HEK293 (cell line): ENCODE data around the gene NDUFB11.

Experiments used
- CTCF ChIA-PET: fragments of 350-600 bp; formaldehyde crosslinking; extraction: SDS; loops from one replicate; lab custom pipeline; 2021; ENCODE audit warnings: antibody characterized with exemption; lab: Yijun Ruan, JAX
- POLR2A ChIA-PET: fragments of 300-600 bp; formaldehyde crosslinking; extraction: SDS; loops from one replicate; lab custom pipeline; 2020; ENCODE audit warnings: antibody characterized with exemption, inconsistent platforms; lab: Yijun Ruan, JAX
- H3K27ac ChIP-seq: fragments of 200-500 bp; sonication (Bioruptor generic); 2 replicates; pipeline ENCODE4 v1.5.1; 2014; ENCODE audit warnings: low read depth, low read length, control low read depth, inconsistent platforms; ENCODE audit errors: extremely low read depth
- H3K36me3 ChIP-seq, 2 experiments: fragments of 200-500 bp in 1 of 2; sonication (Bioruptor generic) in 1 of 2; 1 replicate in 1 of 2; 2 replicates in 1 of 2; pipeline ENCODE4 v1.5.1; 2014 to 2017; ENCODE audit warnings: inconsistent platforms in 2 of 2, low read length in 2 of 2; ENCODE audit not compliant: control insufficient read depth in 2 of 2, insufficient read depth in 1 of 2
- H3K4me1 ChIP-seq: fragments of 200-500 bp; sonication (Bioruptor generic); 2 replicates; pipeline ENCODE4 v1.5.1; 2014; ENCODE audit warnings: mild to moderate bottlenecking, low read length, inconsistent platforms; ENCODE audit not compliant: control insufficient read depth, insufficient read depth
- H3K4me3 ChIP-seq: 2 replicates; pipeline ENCODE4 v1.5.1; 2011; ENCODE audit warnings: low read depth, mild to moderate bottlenecking, control low read depth, low read length, moderate library complexity
- H3K9me3 ChIP-seq: fragments of 200-500 bp; sonication (Bioruptor generic); 2 replicates; pipeline ENCODE4 v1.5.1; 2014; ENCODE audit warnings: low read depth, low read length, inconsistent platforms; ENCODE audit not compliant: control insufficient read depth, insufficient read depth
- GLI4 ChIP-seq: fragments of 450-650 bp; formaldehyde crosslinking; IDR thresholded peaks from 2 replicates; pipeline ENCODE4 v1.5.1; 2016; ENCODE audit warnings: missing biosample characterization, missing genetic modification characterization
- OSR2 ChIP-seq: fragments of 450-650 bp; formaldehyde crosslinking; IDR thresholded peaks from 2 replicates; pipeline ENCODE4 v1.5.1; 2016; ENCODE audit warnings: missing biosample characterization, missing genetic modification characterization
- SCRT2 ChIP-seq: fragments of 450-650 bp; formaldehyde crosslinking; IDR thresholded peaks from 2 replicates; pipeline ENCODE4 v1.5.1; 2016; ENCODE audit warnings: missing biosample characterization, missing genetic modification characterization
- SETDB1 ChIP-seq: IDR thresholded peaks from one replicate; pipeline ENCODE4 v1.6.1; 2017; ENCODE audit warnings: mild to moderate bottlenecking, low read length, moderate library complexity, mixed read lengths; ENCODE audit not compliant: insufficient read length
- SP2 ChIP-seq: fragments of 450-650 bp; formaldehyde crosslinking; IDR thresholded peaks from 2 replicates; pipeline ENCODE4 v1.5.1; 2016; ENCODE audit warnings: missing biosample characterization, missing genetic modification characterization
- YY2 ChIP-seq: fragments of 450-650 bp; formaldehyde crosslinking; IDR thresholded peaks from 2 replicates; pipeline ENCODE4 v1.5.1; 2016; ENCODE audit warnings: missing biosample characterization, missing genetic modification characterization
- ZBTB17 ChIP-seq: fragments of 450-650 bp; formaldehyde crosslinking; IDR thresholded peaks from 2 replicates; pipeline ENCODE4 v1.5.1; 2016; ENCODE audit warnings: missing biosample characterization, missing genetic modification characterization
- ZIC2 ChIP-seq: fragments of 450-650 bp; formaldehyde crosslinking; IDR thresholded peaks from 2 replicates; pipeline ENCODE4 v1.5.1; 2016; ENCODE audit warnings: missing biosample characterization, missing genetic modification characterization
- ZNF426 ChIP-seq: fragments of 450-650 bp; formaldehyde crosslinking; IDR thresholded peaks from 2 replicates; pipeline ENCODE4 v1.5.1; 2017; ENCODE audit warnings: missing biosample characterization, missing genetic modification characterization, mild to moderate bottlenecking, inconsistent platforms, moderate library complexity
- ZNF529 ChIP-seq: fragments of 450-650 bp; formaldehyde crosslinking; IDR thresholded peaks from 2 replicates; pipeline ENCODE4 v1.5.1; 2017; ENCODE audit warnings: missing genetic modification characterization, missing biosample characterization; ENCODE audit not compliant: insufficient replicate concordance
- ZNF555 ChIP-seq: fragments of 450-650 bp; formaldehyde crosslinking; conservative IDR thresholded peaks from 2 replicates; pipeline ENCODE4 v1.5.1; 2017; ENCODE audit warnings: missing biosample characterization, mild to moderate bottlenecking, missing genetic modification characterization, inconsistent platforms
- ZNF629 ChIP-seq: fragments of 450-650 bp; formaldehyde crosslinking; IDR thresholded peaks from 2 replicates; pipeline ENCODE4 v1.5.1; 2017; ENCODE audit warnings: missing biosample characterization, missing genetic modification characterization
- ZSCAN30 ChIP-seq: fragments of 450-650 bp; IDR thresholded peaks from 2 replicates; pipeline ENCODE4 v1.5.1; 2018; ENCODE audit warnings: missing biosample characterization, mild to moderate bottlenecking, missing genetic modification characterization, moderate library complexity
- TF ChIP-seq, protein P1 (sequence below): fragments of 450-650 bp; formaldehyde crosslinking; IDR thresholded peaks from 2 replicates; pipeline ENCODE4; 2016; ENCODE audit warnings: missing biosample characterization, missing genetic modification characterization
- TF ChIP-seq, protein P2 (sequence below): fragments of 450-650 bp; formaldehyde crosslinking; IDR thresholded peaks from 2 replicates; pipeline ENCODE4 v1.5.1; 2017; ENCODE audit warnings: missing biosample characterization, missing genetic modification characterization
- TF ChIP-seq, protein P3 (sequence below): fragments of 450-650 bp; formaldehyde crosslinking; IDR thresholded peaks from 2 replicates; pipeline ENCODE4 v1.5.1; 2016; ENCODE audit warnings: missing biosample characterization, missing genetic modification characterization

The NDUFB11 gene

DNA sequence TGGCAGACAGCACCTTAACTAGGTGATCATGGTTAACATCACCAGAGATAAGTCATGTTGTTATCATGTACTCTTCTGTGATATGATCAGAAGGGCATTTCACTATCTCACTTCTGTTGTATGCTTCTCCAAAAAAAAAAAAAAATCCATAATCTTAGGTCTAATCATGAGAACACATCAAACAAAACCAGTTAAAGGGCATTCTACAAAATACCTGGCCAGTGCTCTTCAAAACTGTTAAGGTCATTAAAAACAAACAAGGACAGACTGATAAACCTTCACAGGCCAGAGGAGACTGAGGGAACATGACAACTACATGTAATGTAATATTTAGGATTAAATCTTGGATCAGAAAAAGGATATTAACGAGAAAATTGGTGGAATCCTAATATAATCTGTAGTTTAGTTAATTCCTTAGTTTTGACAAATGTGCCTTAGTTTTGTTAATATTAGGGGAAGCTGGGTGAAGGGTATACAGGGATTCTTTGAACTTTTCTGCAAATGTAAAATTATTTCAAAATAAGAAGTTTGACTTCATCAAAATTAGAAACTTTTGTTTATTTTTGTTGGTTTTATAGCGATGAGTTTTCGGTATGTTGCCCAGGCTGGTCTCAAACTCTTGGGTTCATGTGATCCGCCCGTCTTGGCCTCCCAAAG lies 18.6 kb upstream of the NDUFB11 start:
- Histone ChIP-seq H3K27ac (no peak overlapping the region), H3K4me1 (no peaks in the 10 kb centered on the region), H3K4me3 (no peak overlapping the region), H3K36me3 (peaks cover 18 to 24% of the 10 kb centered on the region in 2 experiments), H3K9me3 (no peaks in the 10 kb centered on the region; the same call in none of the 2 replicates)
- POLR2A ChIA-PET = no interaction called here
- no peak for TF ChIP-seq ZIC2 (tag by site-specific recombination)
- TF ChIP-seq ZBTB17 (tag by site-specific recombination) = no peak
- no peak for TF ChIP-seq GLI4
- TF ChIP-seq YY2 (tag by site-specific recombination) = no peak
- TF ChIP-seq, protein P1, sequence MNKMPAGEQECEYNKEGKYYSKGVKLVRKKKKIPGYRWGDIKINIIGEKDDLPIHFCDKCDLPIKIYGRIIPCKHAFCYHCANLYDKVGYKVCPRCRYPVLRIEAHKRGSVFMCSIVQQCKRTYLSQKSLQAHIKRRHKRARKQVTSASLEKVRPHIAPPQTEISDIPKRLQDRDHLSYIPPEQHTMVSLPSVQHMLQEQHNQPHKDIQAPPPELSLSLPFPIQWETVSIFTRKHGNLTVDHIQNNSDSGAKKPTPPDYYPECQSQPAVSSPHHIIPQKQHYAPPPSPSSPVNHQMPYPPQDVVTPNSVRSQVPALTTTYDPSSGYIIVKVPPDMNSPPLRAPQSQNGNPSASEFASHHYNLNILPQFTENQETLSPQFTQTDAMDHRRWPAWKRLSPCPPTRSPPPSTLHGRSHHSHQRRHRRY (tag by site-specific recombination) = no peak
- TF ChIP-seq ZNF426 (tag by site-specific recombination) = no peak
- TF ChIP-seq ZNF529 = peak; percentile 97
- CTCF ChIA-PET = no interaction called here

DNA sequence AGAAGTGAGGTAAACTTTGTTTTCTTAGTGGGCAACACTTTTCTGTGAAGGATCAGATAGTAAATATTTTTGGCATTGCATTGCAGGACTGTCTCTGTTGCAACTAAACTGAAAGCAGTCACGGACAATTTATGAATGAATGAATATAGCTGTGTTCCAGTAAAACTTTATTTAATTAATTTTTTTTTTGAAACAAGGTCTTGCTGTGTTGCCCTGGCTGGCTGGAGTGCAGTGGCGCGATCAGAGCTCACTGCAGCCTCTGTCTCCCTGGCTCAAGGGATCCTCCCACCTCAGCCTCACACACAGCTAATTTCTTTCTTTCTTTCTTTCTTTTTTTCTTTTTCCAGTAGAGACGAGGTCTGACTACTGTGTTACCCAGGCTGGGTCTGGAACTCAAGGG lies 16.3 kb upstream of the NDUFB11 start:
- H3K4me1 ChIP-seq = no peaks in the 10 kb centered on the region
- POLR2A ChIA-PET = no interaction called here
- H3K27ac ChIP-seq = no peak overlapping the region
- CTCF ChIA-PET = no interaction called here
- TF ChIP-seq ZNF555 (tag by site-specific recombination) (no peak), SETDB1 (no peak), SCRT2 (tag by site-specific recombination) (no peak), SP2 (tag by site-specific recombination) (no peak), ZNF629 (tag by site-specific recombination) (no peak), OSR2 (no peak), ZSCAN30 (tag by site-specific recombination) (no peak)
- TF ChIP-seq, protein P2, sequence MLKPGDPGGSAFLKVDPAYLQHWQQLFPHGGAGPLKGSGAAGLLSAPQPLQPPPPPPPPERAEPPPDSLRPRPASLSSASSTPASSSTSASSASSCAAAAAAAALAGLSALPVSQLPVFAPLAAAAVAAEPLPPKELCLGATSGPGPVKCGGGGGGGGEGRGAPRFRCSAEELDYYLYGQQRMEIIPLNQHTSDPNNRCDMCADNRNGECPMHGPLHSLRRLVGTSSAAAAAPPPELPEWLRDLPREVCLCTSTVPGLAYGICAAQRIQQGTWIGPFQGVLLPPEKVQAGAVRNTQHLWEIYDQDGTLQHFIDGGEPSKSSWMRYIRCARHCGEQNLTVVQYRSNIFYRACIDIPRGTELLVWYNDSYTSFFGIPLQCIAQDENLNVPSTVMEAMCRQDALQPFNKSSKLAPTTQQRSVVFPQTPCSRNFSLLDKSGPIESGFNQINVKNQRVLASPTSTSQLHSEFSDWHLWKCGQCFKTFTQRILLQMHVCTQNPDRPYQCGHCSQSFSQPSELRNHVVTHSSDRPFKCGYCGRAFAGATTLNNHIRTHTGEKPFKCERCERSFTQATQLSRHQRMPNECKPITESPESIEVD (tag by site-specific recombination) = no peak
- TF ChIP-seq, protein P3, sequence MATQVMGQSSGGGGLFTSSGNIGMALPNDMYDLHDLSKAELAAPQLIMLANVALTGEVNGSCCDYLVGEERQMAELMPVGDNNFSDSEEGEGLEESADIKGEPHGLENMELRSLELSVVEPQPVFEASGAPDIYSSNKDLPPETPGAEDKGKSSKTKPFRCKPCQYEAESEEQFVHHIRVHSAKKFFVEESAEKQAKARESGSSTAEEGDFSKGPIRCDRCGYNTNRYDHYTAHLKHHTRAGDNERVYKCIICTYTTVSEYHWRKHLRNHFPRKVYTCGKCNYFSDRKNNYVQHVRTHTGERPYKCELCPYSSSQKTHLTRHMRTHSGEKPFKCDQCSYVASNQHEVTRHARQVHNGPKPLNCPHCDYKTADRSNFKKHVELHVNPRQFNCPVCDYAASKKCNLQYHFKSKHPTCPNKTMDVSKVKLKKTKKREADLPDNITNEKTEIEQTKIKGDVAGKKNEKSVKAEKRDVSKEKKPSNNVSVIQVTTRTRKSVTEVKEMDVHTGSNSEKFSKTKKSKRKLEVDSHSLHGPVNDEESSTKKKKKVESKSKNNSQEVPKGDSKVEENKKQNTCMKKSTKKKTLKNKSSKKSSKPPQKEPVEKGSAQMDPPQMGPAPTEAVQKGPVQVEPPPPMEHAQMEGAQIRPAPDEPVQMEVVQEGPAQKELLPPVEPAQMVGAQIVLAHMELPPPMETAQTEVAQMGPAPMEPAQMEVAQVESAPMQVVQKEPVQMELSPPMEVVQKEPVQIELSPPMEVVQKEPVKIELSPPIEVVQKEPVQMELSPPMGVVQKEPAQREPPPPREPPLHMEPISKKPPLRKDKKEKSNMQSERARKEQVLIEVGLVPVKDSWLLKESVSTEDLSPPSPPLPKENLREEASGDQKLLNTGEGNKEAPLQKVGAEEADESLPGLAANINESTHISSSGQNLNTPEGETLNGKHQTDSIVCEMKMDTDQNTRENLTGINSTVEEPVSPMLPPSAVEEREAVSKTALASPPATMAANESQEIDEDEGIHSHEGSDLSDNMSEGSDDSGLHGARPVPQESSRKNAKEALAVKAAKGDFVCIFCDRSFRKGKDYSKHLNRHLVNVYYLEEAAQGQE (tag by site-specific recombination) = no peak
- H3K9me3 ChIP-seq = no peaks in the 10 kb centered on the region; the same call in none of the 2 replicates
- no peak overlapping the region for H3K4me3 ChIP-seq
- H3K36me3 ChIP-seq = peaks cover 21 to 36% of the 10 kb centered on the region in 2 experiments
